Measurements from ENCODE around the gene CSNK1D.
"Not testable (repeated sequence)": the region's sequence is repeated elsewhere in the genome, so short reads cannot be mapped to it uniquely, and the experiment has no call there.

The CSNK1D gene

GRCh38 chr17:82212331-82213250 is 60.9 kb downstream of the CSNK1D start, which contains the start of gene CCDC57:
Gene CCDC57 (minus strand): TSS chr17:82212842. CDS start chr17:82201944, 10,898 bp downstream.
- peak; percentile 56 for DNase-seq

DNA sequence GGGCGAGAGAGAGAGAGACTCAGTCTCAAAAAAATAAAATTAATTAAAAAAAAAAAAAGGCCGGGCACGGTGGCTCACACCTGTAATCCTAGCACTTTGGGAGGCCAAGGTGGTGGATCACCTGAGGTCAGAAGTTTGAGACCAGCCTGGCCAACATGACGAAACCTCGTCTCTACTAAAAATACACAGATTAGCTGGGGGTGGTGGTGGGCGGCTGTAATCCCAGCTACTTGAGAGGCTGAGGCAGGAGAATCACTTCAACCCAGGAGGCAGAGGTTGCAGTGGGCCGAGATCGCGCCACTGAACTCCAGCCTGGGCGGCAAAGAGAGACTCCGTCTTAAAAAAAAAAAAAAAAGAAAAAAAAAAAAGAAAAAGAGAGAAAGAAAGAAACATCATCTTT is 62.8 kb downstream of the CSNK1D start:
- not testable (repeated sequence) for DNase-seq

DNA sequence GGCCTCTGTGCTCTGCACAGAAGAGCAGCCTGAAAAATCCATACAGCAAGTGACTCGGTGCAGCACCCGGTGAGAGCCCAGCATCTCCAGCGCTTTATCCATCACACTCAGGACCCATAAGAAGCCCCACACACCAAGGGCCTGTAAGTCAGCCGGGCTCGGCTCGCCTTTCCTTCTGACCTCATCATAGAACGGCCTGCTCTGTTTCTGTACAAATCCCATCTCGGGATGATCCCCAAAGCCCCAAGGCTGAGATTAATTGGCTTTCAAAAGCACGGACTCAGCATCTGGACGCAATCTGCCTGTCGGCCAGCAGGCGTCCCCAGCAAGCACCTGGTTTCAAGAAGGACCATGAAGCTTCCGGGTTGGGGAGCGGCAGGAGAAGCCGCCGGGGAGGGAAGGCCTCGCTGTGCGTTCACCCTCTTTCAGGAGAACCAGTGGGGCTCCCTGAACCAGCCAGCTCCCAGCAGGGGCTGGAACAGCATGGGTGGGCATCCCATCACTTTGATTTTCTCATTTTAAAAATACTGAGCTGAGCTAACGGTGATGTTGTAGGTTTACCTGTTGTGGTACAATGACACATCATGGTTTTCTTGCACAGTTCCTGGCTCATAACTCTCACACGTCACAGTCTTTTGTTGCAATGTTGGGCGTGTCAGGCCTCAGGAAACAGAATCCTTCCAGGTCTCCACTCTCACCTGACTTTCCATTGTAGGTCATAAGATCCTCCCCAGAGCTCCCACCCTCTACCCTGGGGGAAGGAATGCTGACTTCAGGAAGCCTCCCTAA is 67.6 kb downstream of the CSNK1D start:
- DNase-seq: peak; percentile 84

DNA sequence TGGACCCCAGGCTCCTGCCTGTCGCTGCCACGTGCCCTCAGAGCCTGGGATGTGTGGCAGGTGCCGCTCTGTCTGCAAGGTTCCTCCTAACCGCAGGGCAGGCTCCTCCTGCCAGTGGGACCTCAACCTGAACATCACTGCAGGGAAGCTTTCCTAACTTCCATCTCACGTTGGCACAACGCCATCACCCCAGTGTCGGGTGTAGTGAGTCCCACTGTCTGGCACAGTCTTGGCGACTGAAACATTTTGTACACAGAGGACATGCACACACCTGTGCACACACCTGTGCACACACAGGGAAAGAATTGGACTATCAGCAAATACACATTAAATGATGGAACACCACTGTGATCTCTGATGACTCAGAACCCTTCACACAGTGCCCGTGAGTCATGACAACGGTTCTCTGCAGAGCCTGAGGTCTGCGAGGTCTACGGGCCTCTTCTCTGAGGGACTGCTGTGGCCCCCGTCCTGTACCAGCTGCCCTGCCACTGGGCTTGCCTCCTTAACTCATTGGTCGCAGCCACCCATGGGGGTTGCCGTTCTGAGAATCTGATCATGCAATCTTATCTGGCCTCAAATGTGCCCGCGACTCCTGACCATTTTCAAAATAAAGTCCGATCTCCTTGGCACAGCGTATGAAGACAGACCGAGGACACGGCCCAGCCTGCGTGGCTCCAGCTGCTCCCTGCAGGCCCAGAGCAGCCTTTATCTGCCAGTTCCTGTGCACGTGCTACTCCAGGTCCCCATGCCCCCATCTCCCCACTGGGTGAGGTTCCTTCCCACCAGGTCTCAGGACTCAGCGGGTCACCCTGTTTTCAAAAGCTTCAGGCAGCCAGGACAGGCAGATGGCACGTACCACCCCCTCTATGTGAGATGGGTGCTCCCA is 68.4 kb downstream of the CSNK1D start:
- DNase-seq: peak; percentile 79

DNA sequence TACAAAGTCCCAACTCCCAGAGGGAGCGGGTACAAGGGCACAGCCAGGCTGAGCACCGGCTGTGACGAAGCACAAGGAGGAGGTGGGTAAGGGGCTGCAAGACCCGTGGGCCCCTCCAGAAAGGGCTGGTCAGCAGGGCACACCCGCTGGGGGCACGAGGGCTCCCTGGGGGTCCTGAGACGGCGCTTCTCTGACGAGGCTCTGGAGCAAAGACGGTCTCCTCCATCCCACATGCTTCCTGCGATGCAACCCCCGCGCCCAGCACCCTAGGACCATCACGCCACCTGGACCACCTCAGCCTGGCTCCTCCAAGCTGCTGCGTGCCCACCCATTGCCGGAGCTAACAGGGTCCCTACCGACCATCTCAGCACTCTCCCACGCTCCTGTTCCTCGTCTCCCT is 69.6 kb downstream of the CSNK1D start:
- DNase-seq: no peak

DNA sequence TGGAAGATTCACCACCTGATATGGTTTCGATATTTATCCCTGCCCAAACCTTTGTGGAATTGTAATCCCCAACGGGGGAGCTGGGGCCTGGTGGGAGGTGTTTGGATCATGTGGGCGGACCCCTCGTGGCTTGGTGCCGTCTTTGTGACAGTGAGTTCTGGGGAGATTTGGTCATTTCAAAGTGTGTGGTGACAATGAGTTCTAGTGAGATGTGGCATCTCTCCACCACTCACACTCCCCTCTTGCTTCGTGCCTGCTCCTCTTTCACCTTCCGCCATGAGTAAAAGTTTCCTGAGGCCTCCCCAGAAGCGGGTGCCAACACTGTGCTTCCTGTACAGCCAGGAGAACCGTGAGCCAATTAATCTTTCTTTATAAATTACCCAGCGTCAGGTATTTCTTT is 70.5 kb downstream of the CSNK1D start:
- no peak for DNase-seq

GRCh38 chr17:82201498-82201910 is 72.0 kb downstream of the CSNK1D start:
- no peak for DNase-seq

- no peak for DNase-seq
Measured at GRCh38 chr17:82200743-82201497, 72.6 kb downstream of the CSNK1D start.

DNA sequence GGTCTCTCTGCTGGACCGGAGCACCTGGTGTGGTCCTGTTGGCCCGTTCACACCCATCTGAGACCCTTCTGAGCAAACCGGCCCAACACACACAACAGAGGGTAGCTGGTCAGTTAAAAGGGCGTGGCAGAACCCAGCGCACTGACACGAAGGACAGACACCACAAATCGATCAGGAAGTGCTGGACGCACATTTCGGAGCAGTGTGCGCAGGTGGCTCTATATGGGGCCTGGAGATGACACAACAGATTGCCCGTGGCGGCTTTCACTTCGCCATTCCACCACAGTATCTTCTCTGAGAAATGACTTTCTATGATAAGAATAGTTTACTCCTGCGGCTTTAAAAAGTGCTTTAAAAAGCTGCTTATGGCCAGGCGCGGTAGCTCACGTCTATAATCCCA is 73.4 kb downstream of the CSNK1D start:
- no peak for DNase-seq

DNA sequence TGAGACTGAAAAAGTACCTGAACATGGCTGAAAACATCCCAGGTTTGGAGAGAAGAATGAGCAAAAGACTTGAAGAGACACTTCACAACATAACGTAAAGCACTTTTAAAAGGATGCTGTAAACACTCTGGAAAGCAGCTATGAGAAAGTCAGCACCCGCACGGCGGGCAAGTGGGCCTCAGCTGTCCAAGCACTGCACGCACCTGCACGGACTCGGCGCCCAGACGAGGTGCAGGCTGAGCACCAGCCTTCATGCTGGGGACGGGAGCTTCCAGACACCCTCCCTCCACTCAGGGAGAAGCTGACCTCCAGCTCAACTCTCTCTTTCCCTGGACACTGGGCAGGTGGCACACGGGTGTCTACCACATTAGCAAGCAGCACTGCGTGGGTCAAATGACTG is 74.0 kb downstream of the CSNK1D start:
- DNase-seq: no peak

DNA sequence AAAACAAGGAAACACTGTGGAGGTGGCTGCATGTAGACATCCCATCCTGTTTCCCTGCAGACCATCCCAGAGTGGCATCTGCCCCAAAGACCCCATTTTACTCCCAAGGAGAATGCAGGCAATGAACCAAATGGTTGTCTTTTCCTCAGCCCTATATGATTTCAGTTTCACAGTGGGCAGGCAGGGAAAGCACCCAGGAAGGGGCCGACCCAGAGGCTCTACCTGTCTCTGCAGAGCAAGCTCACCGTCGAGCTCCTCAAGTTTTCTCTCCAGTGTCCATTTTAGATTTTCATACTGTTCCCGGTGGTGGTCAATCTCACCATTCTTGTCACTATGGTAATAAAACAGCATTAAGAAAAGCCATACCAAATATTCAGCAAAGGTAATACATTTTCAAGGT is 75.4 kb downstream of the CSNK1D start:
- DNase-seq: no peak

DNA sequence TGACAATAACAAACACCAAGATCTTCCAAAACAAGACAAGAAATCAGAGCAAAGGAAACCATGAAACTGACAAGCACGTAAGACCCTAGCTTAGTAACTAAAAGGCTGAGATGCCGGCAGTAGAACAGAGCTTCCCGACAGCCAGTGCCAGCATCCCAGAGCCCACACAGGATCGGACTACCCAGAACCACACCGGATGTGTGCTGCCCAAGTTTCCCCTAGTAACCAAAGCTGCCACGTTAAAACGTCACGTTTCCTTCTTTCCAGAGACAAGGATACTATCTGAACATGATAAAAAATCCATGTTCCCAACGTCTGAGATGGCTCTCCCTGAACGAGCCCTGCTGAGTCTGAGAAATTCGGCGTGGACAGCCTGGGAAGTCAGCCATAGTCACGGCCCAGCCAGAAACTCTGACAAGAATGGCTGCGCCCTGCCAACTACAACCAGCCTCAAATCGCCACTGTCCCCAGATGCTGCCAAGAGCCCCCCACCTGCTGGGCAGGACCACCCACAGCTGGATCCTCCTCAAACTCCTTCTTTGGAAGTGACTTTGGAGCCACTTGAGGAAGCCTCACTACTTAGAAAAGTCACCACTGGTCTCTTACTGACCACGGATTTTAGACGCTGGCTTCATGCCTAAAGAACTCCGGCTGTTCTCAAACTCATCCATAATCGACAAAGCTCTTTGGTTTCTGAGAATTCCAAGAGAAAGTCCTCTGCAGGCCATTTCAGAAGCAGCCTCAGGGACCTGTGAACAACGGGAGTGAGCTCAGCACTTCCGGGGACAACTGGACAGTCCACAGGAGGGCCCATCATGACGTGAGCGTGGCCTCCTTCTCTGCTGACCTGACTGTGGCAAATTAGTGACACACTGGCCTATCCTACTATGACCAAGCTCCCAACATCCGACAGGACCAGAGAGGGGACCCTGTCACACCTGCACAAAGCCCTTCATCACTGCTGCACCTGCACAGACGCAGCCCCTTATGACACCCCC is 77.5 kb downstream of the CSNK1D start:
- DNase-seq: no peak

GRCh38 chr17:82194765-82195164 is 78.7 kb downstream of the CSNK1D start:
- DNase-seq: no peak

GRCh38 chr17:82193520-82194220 is 79.8 kb downstream of the CSNK1D start:
- DNase-seq: no peak

GRCh38 chr17:82193050-82193449 is 80.5 kb downstream of the CSNK1D start:
- not testable (repeated sequence) for DNase-seq

Measured in NCI-H2171 treated with DMSO at 0.1 percent for 48 hours (cell line).